Measurements from ENCODE around the gene AKAP10.

AKAP10 gene

GRCh38 chr17:19948116-19948943, 29.3 kb downstream of the AKAP10 start:
- DNase-seq (ENCODE audit: low spot score): no peak
- TF ChIP-seq, protein P1, sequence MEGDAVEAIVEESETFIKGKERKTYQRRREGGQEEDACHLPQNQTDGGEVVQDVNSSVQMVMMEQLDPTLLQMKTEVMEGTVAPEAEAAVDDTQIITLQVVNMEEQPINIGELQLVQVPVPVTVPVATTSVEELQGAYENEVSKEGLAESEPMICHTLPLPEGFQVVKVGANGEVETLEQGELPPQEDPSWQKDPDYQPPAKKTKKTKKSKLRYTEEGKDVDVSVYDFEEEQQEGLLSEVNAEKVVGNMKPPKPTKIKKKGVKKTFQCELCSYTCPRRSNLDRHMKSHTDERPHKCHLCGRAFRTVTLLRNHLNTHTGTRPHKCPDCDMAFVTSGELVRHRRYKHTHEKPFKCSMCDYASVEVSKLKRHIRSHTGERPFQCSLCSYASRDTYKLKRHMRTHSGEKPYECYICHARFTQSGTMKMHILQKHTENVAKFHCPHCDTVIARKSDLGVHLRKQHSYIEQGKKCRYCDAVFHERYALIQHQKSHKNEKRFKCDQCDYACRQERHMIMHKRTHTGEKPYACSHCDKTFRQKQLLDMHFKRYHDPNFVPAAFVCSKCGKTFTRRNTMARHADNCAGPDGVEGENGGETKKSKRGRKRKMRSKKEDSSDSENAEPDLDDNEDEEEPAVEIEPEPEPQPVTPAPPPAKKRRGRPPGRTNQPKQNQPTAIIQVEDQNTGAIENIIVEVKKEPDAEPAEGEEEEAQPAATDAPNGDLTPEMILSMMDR (IDR thresholded peaks at IDR 0.05; ENCODE audit: extremely low read depth, insufficient read depth, missing control alignments): no peak
- in situ Hi-C loops (cut with MboI; ENCODE audit: low pct_unique_long_range_greater_than_20kb, low sequenced_read_pairs, unreplicated experiment): no loop called here

DNA sequence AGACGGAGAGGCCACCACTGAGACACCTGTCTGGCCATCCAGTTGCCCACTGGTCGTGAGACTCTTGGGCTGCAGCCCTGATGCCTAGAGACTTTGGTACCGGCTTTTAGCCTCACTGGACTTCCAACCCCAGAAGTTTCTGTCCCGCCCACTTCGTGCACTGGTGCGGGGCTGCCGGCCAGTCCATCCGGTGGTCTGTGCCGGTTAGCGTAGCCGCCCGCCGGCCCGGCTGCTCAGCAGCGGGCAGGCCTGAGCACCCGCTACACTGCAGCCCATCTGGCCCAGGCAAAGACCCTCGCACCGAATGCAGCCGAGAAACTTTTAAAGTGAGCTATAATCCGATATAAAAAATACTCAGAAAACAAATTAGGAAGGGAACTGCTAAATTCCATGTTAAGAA, 30.7 kb downstream of the AKAP10 start:
- TF ChIP-seq, protein P1 (IDR thresholded peaks at IDR 0.05; ENCODE audit: extremely low read depth, insufficient read depth, missing control alignments): no peak
- in situ Hi-C loops (cut with MboI; ENCODE audit: low pct_unique_long_range_greater_than_20kb, low sequenced_read_pairs, unreplicated experiment): no loop called here
- no peak for DNase-seq (ENCODE audit: low spot score)

DNA sequence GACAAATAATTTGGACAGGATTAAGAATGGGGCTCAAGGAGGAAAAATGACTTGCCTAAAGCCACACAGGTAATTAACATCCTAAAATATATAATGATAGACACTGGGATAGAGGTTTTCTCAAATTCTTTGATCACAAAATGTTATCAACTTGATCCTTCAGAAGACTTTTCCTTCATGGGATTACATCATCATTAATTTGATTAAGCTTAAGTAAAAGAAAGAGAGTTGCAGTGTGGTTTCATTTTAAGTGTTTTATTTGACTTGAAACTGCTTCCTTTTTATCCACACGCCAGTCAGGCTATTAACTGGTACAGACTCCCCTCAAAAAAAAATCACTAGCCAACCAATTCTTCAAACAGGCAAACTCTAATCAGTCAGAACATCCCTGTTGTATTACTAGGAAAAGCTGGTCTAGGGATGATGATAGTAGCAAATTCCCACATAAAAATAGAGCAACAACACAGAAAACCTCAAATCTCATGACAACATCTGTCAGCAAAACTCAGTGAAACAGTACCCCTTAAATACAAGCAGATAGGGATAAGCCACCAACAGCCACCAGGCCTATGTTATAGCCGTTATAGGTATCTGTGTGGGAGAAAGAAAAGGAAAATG, 32.5 kb downstream of the AKAP10 start:
- in situ Hi-C loops (cut with MboI; ENCODE audit: low pct_unique_long_range_greater_than_20kb, low sequenced_read_pairs, unreplicated experiment): no loop called here
- TF ChIP-seq, protein P1 (IDR thresholded peaks at IDR 0.05; ENCODE audit: extremely low read depth, insufficient read depth, missing control alignments): no peak
- DNase-seq (ENCODE audit: low spot score): no peak

DNA sequence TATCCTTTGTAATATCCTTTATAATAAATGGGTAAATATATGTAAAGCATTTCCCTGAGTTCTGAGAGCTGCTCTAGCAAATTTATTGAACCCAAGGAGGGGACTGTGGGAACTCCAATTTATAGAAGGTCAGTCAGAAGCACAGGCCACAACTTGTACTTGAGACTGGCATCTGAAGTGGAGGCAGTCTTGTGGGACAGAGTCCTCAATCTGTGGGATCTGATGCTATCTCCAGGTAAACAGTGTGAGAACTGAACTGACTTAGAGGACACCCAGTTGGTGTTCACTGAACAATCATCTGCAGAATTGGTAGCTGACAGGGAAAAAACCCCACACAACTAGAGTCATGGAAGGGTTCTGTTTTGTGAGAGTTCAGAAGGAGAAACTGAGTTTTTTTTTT, 34.0 kb downstream of the AKAP10 start:
- TF ChIP-seq, protein P1 (IDR thresholded peaks at IDR 0.05; ENCODE audit: extremely low read depth, insufficient read depth, missing control alignments): no peak
- DNase-seq (ENCODE audit: low spot score): no peak
- in situ Hi-C loops (cut with MboI; ENCODE audit: low pct_unique_long_range_greater_than_20kb, low sequenced_read_pairs, unreplicated experiment): no loop called here

DNA sequence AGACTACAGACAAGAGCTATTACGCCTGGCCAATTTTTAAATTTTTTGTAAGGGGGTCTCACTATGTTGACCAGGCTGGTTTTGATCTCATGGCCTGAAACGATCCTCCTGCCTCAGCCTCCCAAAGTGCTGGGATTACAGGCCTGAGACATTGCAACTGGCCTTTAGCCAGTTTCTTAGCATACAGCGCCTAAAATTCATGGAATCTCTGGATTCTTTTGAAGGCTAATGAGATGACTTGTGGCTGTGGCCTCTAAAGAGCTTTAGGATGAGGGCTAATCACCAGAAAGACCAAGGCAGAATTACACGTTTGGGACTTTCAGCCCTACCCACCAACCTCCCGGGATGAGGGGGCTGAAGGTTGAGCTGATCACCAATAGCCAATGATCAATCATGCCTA, 34.6 kb downstream of the AKAP10 start:
- TF ChIP-seq, protein P1 (IDR thresholded peaks at IDR 0.05; ENCODE audit: extremely low read depth, insufficient read depth, missing control alignments): no peak
- in situ Hi-C loops (cut with MboI; ENCODE audit: low pct_unique_long_range_greater_than_20kb, low sequenced_read_pairs, unreplicated experiment): no loop called here
- DNase-seq (ENCODE audit: low spot score): no peak

- TF ChIP-seq, protein P1 (IDR thresholded peaks at IDR 0.05; ENCODE audit: extremely low read depth, insufficient read depth, missing control alignments): no peak
- in situ Hi-C loops (cut with MboI; ENCODE audit: low pct_unique_long_range_greater_than_20kb, low sequenced_read_pairs, unreplicated experiment): no loop called here
- DNase-seq (ENCODE audit: low spot score): no peak
Observed at GRCh38 chr17:19940722-19941464, 36.7 kb downstream of the AKAP10 start.

Measured in GM13977 (cell line).